HG03135 (cell line): ENCODE results near the gene SPOCD1.

Source experiments
- ATAC-seq: cut with Tn5 transposase; IDR thresholded peaks from one replicate; pipeline ENCODE4 v1.9.1; 2021; ENCODE audit warnings: mild to moderate bottlenecking, moderate library complexity; ENCODE audit not compliant: unreplicated experiment

SPOCD1 gene

GRCh38 chr1:31773861-31774260 lies 42.0 kb downstream of the SPOCD1 start:
- ATAC-seq, result no peak

- ATAC-seq, result no peak
Observed at GRCh38 chr1:31772669-31773248, 43.1 kb downstream of the SPOCD1 start.

- no peak for ATAC-seq
Observed at GRCh38 chr1:31771891-31772668, 43.7 kb downstream of the SPOCD1 start.

- no peak for ATAC-seq
Observed at GRCh38 chr1:31769720-31770390, 46.0 kb downstream of the SPOCD1 start.

- no peak for ATAC-seq
Observed at GRCh38 chr1:31768939-31769704, 46.7 kb downstream of the SPOCD1 start.

GRCh38 chr1:31768407-31768907 lies 47.4 kb downstream of the SPOCD1 start:
- no peak for ATAC-seq

- no peak for ATAC-seq
Observed at GRCh38 chr1:31767225-31767624, 48.6 kb downstream of the SPOCD1 start.

- no peak for ATAC-seq
Observed at GRCh38 chr1:31765516-31765915, 50.3 kb downstream of the SPOCD1 start.

GRCh38 chr1:31765041-31765467 lies 50.8 kb downstream of the SPOCD1 start:
- no peak for ATAC-seq

GRCh38 chr1:31764312-31765040 lies 51.3 kb downstream of the SPOCD1 start, which contains the start of gene ADGRB2:
Gene ADGRB2, minus strand, starts transcription at chr1:31764340. Its CDS starts 7,119 bp downstream, at chr1:31757221.
- no peak for ATAC-seq

GRCh38 chr1:31763671-31764311 lies 52.0 kb downstream of the SPOCD1 start:
- ATAC-seq, result no peak

GRCh38 chr1:31762726-31763670 lies 52.8 kb downstream of the SPOCD1 start:
- ATAC-seq, result no peak

GRCh38 chr1:31762323-31762722 lies 53.5 kb downstream of the SPOCD1 start:
- no peak for ATAC-seq

GRCh38 chr1:31761883-31762282 lies 53.9 kb downstream of the SPOCD1 start:
- no peak for ATAC-seq

GRCh38 chr1:31760471-31761470 lies 55.1 kb downstream of the SPOCD1 start:
- no peak for ATAC-seq

GRCh38 chr1:31759298-31760023 lies 56.4 kb downstream of the SPOCD1 start:
- no peak for ATAC-seq

- no peak for ATAC-seq
Observed at GRCh38 chr1:31758823-31759222, 57.0 kb downstream of the SPOCD1 start.
